OCI-LY3 (cell line): ENCODE measurements around the gene LYPD3.

Experiments
- H2AFZ ChIP-seq: fragments of 200-600, 300-600 bp; shearing (Covaris generic); 2 replicates; pipeline ENCODE4 v1.6.0; 2014; ENCODE audit warnings: antibody characterized with exemption, low read depth, low read length
- H3K27ac ChIP-seq: fragments of 200-600, 300-600 bp; sonication (generic); 2 replicates; pipeline ENCODE4 v1.5.1; 2014; ENCODE audit warnings: mild to moderate bottlenecking, low read length, moderate library complexity, mixed read lengths
- H3K27me3 ChIP-seq: fragments of 200-600, 300-600 bp; sonication (generic); 2 replicates; pipeline ENCODE4 v1.6.1; 2014; ENCODE audit warnings: low read depth, low read length, mixed read lengths
- H3K36me3 ChIP-seq: fragments of 200-600, 300-600 bp; sonication (generic); replicated peaks from 2 replicates; pipeline ENCODE3; 2014; ENCODE audit warnings: low read depth, low read length, mixed read lengths
- H3K4me1 ChIP-seq: fragments of 300-600, 200-600 bp; sonication (generic); 2 replicates; pipeline ENCODE4 v1.6.1; 2014; ENCODE audit warnings: low read length, mixed read lengths
- H3K4me2 ChIP-seq: fragments of 200-600, 300-600 bp; sonication (generic); 2 replicates; pipeline ENCODE4 v1.6.1; 2014; ENCODE audit warnings: low read length, mixed read lengths
- H3K4me3 ChIP-seq: fragments of 300-600, 200-600 bp; sonication (generic); 2 replicates; pipeline ENCODE4 v1.5.1; 2014; ENCODE audit warnings: antibody characterized with exemption, mild to moderate bottlenecking, low read length, moderate library complexity
- H3K79me2 ChIP-seq: fragments of 300-600, 200-600 bp; shearing (Covaris generic); 2 replicates; pipeline ENCODE4 v1.6.1; 2014; ENCODE audit warnings: mild to moderate bottlenecking, low read length, mixed read lengths
- H3K9ac ChIP-seq: fragments of 300-600, 200-600 bp; shearing (Covaris generic); 2 replicates; pipeline ENCODE4 v1.6.0; 2014; ENCODE audit warnings: mild to moderate bottlenecking, low read length, moderate library complexity
- H3K9me3 ChIP-seq: fragments of 200-600, 300-600 bp; shearing (Covaris generic); 2 replicates; pipeline ENCODE4 v1.6.1; 2014; ENCODE audit warnings: low read length, mixed read lengths; ENCODE audit not compliant: insufficient read depth
- H4K20me1 ChIP-seq: fragments of 200-600, 300-600 bp; sonication (generic); 2 replicates; pipeline ENCODE4 v1.6.1; 2016; ENCODE audit warnings: low read length, mixed read lengths; ENCODE audit not compliant: insufficient read depth
- EZH2phosphoT487 ChIP-seq: fragments of 200-600 bp; shearing (Covaris generic); IDR thresholded peaks from 2 replicates; pipeline ENCODE4 v1.6.1; 2018; ENCODE audit warnings: antibody characterized with exemption, mixed run types, low read depth
- TF ChIP-seq, protein P1 (sequence below): fragments of 200-600, 300-600 bp; sonication (generic); IDR thresholded peaks from 2 replicates; pipeline ENCODE4 v1.5.1; 2014; ENCODE audit warnings: antibody characterized with exemption, low read length, low read depth

LYPD3 gene

GRCh38 chr19:43470288-43470687, 4.9 kb upstream of the LYPD3 start:
- H3K36me3 ChIP-seq: peaks cover 14% of the 10 kb centered on the region
- TF ChIP-seq EZH2phosphoT487: no peak
- TF ChIP-seq, protein P1, sequence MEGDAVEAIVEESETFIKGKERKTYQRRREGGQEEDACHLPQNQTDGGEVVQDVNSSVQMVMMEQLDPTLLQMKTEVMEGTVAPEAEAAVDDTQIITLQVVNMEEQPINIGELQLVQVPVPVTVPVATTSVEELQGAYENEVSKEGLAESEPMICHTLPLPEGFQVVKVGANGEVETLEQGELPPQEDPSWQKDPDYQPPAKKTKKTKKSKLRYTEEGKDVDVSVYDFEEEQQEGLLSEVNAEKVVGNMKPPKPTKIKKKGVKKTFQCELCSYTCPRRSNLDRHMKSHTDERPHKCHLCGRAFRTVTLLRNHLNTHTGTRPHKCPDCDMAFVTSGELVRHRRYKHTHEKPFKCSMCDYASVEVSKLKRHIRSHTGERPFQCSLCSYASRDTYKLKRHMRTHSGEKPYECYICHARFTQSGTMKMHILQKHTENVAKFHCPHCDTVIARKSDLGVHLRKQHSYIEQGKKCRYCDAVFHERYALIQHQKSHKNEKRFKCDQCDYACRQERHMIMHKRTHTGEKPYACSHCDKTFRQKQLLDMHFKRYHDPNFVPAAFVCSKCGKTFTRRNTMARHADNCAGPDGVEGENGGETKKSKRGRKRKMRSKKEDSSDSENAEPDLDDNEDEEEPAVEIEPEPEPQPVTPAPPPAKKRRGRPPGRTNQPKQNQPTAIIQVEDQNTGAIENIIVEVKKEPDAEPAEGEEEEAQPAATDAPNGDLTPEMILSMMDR: no peak
- no peaks in the 10 kb centered on the region for H3K4me1 ChIP-seq
- no peaks in the 10 kb centered on the region for H3K27me3 ChIP-seq
- no peak overlapping the region for H3K27ac ChIP-seq
- H4K20me1 ChIP-seq: no peaks in the 10 kb centered on the region
- no peak overlapping the region for H3K4me2 ChIP-seq
- no peaks in the 10 kb centered on the region for H3K9me3 ChIP-seq
- no peak overlapping the region for H3K9ac ChIP-seq
- H2AFZ ChIP-seq: no peak overlapping the region
- H3K79me2 ChIP-seq: no peaks in the 10 kb centered on the region
- H3K4me3 ChIP-seq: no peak overlapping the region

- Histone ChIP-seq H4K20me1 (no peaks in the 10 kb centered on the region), H2AFZ (no peak overlapping the region), H3K36me3 (peaks cover 4% of the 10 kb centered on the region), H3K9ac (no peak overlapping the region), H3K4me1 (no peaks in the 10 kb centered on the region), H3K27ac (no peak overlapping the region), H3K27me3 (no peaks in the 10 kb centered on the region), H3K4me2 (no peak overlapping the region), H3K9me3 (no peaks in the 10 kb centered on the region), H3K4me3 (no peak overlapping the region), H3K79me2 (no peaks in the 10 kb centered on the region)
- TF ChIP-seq EZH2phosphoT487: no peak
These were observed 3.7 kb upstream of the LYPD3 start for GRCh38 chr19:43469160-43469480.

DNA sequence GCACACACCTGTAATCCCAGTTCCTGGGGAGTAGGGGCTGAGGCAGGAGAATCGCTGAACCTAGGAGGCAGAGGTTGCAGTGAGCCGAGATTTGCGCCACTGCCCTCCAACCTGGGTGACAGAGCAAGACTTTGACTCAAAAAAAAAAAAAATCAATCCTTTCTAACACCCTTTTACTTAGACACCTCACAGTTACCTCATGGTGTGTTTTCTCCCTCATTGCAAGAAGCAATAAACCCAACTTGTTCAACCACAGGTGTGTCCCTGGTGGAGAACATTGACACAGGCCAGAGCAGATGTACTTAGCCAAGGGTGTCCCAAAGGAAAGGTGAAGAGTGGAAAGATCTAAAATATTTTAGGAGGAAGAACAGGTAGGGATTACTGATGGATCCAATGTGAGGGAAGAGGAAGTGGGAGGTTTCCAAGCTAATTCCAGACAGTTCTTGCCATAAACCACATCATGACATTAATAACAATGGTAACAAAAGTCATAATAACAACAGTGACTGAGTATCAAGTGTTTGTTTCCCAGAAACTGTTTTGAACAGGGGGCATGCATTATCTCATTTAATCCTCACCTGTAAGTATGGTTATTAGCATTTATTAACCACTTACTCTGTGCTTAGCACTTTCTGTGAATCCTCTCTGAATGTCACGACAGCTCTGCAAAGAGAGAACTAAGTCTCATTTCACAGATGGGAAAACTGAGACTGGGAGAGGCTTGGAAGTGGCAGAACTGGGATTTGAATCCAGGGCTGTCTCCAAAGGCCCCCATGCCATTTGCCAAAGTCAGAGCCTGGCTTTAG, 3.1 kb upstream of the LYPD3 start:
- Histone ChIP-seq H3K79me2 (no peaks in the 10 kb centered on the region), H3K4me3 (no peak overlapping the region), H3K4me2 (no peak overlapping the region), H4K20me1 (no peaks in the 10 kb centered on the region), H3K9me3 (no peaks in the 10 kb centered on the region), H3K9ac (no peak overlapping the region), H3K4me1 (no peaks in the 10 kb centered on the region), H2AFZ (no peak overlapping the region), H3K27ac (no peak overlapping the region), H3K36me3 (peaks cover 1% of the 10 kb centered on the region), H3K27me3 (no peaks in the 10 kb centered on the region)
- TF ChIP-seq EZH2phosphoT487: no peak
- TF ChIP-seq, protein P1: no peak

DNA sequence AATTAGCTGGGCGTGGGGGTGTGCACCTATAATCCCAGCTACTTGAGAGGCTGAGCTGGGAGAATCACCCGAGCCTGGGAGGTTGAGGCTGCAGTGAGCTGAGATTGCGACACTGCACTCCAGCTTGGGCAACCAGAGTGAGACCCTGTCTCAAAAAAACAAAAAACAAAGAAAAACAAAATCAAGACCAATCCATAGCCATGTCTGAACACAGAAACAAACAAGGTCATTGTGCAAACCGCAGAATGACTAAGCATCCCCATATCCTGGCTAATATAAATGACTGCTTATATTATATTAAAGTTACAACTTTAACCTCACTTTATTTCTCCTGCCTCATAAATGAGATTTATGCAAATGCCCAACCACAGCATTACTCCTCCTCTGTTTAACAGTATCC, 2.3 kb upstream of the LYPD3 start:
- Histone ChIP-seq H3K27me3 (no peaks in the 10 kb centered on the region), H3K9me3 (no peaks in the 10 kb centered on the region), H3K4me1 (no peaks in the 10 kb centered on the region), H3K9ac (no peak overlapping the region), H3K79me2 (no peaks in the 10 kb centered on the region), H2AFZ (no peak overlapping the region), H4K20me1 (no peaks in the 10 kb centered on the region), H3K4me3 (no peak overlapping the region), H3K27ac (no peak overlapping the region), H3K4me2 (no peak overlapping the region), H3K36me3 (no peaks in the 10 kb centered on the region)
- TF ChIP-seq EZH2phosphoT487: no peak
- TF ChIP-seq, protein P1: no peak
